8988T (cell line): ENCODE results near the gene TBC1D14.
"Not testable (repeated sequence)": the region's sequence is repeated elsewhere in the genome, so short reads cannot be mapped to it uniquely, and the experiment has no call there.

ENCODE experiments used
- DNase-seq: peaks from one replicate; pipeline ENCODE4 v3.0.0; 2011

TBC1D14 gene

DNA sequence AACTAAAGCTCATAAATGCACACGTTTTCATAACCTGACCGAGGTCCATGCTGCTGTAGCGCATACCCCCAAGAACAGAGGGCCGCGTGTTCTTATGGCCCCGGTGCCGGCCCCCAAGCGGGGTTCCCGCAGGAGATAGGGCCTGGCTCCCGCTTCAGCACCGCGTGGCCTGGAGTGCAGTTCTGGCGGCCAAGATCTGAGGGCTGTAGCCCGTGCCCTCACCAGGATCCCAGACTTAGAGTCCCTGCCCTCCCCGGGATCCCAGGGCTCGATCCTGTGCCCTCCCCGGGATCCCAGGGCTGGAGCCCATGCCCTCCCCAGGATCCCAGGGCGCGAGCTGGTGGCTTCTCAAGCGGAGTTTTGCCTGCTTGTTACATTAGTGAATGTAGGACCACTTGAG, 159.3 kb downstream of the TBC1D14 start:
- DNase-seq = no peak

GRCh38 chr4:7070729-7071511, 161.3 kb downstream of the TBC1D14 start:
- DNase-seq = no peak

DNA sequence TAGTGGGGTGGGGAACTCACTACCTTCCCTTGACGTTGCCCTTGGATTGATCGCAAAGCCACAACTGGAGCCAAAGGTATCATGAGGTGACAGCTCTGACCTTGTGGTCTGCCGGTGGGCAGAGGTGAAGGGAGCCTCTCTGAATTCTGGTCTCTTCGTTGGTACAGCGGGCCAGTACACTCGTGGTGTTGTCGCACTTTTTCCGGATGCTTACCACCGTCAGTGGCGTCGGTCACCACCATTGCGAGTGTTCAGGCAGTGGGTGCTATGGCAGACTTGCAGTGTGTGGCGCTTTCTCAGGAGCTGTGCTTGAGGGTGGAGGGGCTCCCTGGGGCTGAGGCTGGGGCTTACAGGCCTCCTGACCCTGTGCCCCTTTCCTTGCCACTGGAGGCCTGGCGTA, 163.4 kb downstream of the TBC1D14 start:
- no peak for DNase-seq

GRCh38 chr4:7073526-7074390, 164.1 kb downstream of the TBC1D14 start:
- DNase-seq = peak; percentile 72

DNA sequence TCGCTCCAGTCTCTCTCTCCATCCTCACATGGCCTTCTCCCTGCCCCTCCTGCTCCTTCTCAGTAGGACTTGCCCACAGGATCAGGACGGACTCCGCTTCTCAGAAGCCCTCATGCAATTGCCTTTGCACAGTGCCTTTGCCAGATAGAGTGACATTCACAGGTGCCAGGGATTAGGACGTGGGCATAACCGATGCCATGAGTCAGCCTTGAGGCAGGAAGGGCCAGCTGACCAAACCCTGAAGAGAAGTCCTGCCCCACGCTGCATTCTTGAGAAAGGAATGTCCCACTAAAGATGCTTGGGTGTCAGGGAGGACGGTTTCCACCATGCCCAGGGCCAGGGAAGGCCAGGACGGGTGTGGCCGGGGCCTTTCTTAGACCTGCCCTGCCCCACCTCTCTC, 164.8 kb downstream of the TBC1D14 start:
- DNase-seq = no peak

DNA sequence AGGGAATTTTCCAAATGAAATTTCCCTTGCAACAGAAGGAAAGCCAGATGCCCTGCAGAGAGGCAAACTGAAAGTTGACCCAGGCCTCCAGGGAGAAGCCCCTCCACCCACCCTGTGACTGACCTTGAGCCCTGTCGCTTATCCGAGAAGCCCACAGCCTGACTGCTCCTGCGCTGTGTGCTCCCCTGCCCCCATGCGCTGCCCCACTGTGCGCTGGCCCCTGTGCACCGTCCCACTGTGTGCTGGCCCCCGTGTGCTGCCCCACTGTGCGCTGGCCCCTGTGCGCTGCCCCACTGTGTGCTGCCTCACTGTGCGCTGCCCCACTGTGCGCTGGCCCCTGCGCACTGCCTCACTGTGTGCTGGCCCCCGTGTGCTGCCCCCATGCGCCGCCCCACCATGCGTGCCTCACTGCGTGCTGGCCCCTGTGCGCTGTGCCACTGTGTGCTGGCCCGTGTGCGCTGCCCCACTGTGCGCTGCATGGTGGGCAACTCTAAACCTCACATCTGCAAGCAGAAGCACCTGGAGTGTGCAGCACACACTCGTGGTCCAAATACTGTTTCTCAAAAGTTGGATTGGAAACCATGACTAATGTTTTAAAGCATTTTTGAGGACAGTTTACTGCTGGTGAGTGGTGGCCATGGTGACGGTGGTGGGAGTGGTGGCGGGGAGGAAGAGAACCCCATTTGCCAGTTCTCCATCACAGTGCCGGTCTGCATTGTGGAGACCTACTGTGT, 166.5 kb downstream of the TBC1D14 start:
- DNase-seq = no peak

DNA sequence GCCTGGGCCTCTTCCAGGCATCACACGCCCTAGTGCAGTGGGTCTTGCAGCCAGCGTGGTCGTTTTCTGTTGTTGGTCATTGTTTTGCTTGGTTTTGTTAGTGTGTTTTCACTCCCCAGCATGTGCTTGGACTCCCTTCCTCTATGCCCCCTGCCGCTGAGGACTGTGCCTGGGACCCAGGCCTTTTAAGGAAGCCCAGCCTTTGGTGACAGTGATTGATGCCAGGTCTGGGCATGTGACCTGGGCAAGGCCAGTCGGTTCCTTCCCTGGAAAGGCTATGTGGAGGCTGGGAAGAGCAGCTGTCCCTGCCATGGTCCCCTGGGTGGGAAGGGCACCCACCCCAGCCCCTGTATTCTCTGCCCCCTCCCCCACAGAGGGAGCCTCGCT, 167.1 kb downstream of the TBC1D14 start:
- no peak for DNase-seq

- DNase-seq = no peak
These were observed 167.7 kb downstream of the TBC1D14 start for GRCh38 chr4:7077371-7077770.

DNA sequence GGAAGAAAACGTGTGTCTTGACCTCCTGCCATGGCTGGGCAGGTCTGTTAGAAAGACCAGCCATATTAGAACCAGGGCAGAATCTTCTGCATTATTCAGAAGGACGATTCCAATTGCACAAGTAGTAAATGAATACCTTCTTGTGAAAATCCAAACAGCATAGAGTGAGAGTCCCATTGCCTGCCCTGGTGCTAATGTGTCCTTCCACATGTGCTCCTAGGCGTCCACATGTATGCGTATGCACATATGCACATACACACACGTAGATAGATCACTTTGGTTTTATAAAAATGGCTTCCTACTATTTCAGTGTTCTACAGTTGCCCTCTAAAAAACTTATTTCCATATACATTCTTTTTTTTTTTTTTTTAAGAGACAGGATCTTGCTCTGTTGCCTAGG, 168.4 kb downstream of the TBC1D14 start:
- DNase-seq = no peak

DNA sequence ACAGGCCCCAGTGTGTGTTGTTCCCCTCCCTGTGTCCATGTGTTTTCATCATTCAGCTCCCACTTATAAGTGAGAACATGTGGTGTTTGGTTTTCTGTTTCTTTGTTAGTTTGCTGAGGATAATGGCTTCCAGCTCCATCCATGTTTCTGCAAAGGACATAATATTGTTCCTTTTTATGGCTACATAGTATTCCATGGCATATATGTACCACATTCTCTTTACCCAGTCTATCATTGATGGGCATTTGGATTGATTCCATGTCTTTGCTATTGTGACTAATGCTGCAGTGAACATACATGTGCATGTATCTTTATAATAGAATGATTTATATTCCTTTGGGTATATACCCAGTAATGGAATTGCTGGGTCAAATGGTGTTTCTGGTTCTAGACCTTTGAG, 169.9 kb downstream of the TBC1D14 start:
- not testable (repeated sequence) for DNase-seq

- not testable (repeated sequence) for DNase-seq
These were observed 170.3 kb downstream of the TBC1D14 start for GRCh38 chr4:7079909-7080308.
